ENCODE data around the gene PPP3R2. TPM values are rescaled to one million over a fixed set of nuclear protein-coding genes. Genes with fewer than 3 reads are reported as not detected.
A peak's percentile ranks its signal among the peaks of the same experiment; 100 is the strongest.

Gene PPP3R2
- total and polyA plus RNA-seq, 8 donors, result 0.02 TPM; not detected in 7

DNA sequence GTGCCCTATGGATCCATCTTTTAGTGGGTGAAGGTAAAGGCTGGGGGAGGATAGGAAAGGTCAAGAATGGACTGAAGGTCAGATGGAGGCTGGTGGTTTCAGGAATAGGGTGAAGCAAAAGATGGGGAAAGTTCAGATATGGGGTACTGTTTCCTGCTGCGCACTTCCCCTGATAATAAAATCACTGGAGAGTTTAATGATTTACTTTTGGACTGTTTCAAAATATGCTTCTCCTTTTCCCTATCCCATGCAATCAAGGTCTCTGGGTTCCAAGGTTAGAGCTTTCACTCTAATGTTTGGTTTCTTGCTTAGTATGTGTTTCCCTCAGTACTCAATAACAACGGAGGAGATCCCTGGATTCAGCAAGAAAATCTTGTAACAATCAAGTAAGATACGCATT lies 10.8 kb upstream of the PPP3R2 start:
- no peak overlapping the region for H3K4me3 ChIP-seq
- no peak for DNase-seq
- TF ChIP-seq, protein P1, sequence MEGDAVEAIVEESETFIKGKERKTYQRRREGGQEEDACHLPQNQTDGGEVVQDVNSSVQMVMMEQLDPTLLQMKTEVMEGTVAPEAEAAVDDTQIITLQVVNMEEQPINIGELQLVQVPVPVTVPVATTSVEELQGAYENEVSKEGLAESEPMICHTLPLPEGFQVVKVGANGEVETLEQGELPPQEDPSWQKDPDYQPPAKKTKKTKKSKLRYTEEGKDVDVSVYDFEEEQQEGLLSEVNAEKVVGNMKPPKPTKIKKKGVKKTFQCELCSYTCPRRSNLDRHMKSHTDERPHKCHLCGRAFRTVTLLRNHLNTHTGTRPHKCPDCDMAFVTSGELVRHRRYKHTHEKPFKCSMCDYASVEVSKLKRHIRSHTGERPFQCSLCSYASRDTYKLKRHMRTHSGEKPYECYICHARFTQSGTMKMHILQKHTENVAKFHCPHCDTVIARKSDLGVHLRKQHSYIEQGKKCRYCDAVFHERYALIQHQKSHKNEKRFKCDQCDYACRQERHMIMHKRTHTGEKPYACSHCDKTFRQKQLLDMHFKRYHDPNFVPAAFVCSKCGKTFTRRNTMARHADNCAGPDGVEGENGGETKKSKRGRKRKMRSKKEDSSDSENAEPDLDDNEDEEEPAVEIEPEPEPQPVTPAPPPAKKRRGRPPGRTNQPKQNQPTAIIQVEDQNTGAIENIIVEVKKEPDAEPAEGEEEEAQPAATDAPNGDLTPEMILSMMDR (IDR thresholded peaks at IDR 0.05), result no peak
- intact Hi-C loops (cut with DNase I), result no loop called here
- H3K9me3 ChIP-seq, result no peaks in the 10 kb centered on the region
- no peaks in the 10 kb centered on the region for H3K36me3 ChIP-seq
- H3K27ac ChIP-seq, result no peak overlapping the region
- no peak for FAIRE-seq
- ATAC-seq, result no peak
- H3K27me3 ChIP-seq, result no peaks in the 10 kb centered on the region
- 41 to 45% methylated on average over 3 of the region's 3 CpGs for WGBS, 2 donors
- no peaks in the 10 kb centered on the region for H3K4me1 ChIP-seq

DNA sequence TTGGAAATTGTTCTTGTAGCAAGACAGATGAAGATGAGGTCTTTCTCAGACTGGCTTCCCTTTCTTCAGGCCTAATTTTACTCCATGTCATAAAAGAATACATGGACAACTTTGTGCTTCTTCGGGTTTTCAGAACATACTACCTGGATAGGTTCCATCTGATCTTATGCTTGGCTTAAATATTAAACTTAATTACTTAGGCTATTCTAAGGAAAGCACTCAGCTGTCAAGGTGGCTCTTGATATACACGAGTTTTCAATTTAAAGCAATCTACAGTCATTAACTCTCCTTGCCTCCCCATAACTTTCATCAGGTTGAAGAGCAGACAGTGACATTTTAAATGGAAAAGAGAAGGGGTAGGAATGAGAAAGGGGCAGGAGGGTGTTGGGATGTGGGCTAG lies 9.5 kb upstream of the PPP3R2 start:
- no peaks in the 10 kb centered on the region for H3K4me1 ChIP-seq
- no peak for FAIRE-seq
- no peak overlapping the region for H3K27ac ChIP-seq
- TF ChIP-seq, protein P1 (IDR thresholded peaks at IDR 0.05), result no peak
- no peaks in the 10 kb centered on the region for H3K27me3 ChIP-seq
- no peak for DNase-seq
- H3K36me3 ChIP-seq, result no peaks in the 10 kb centered on the region
- ATAC-seq, result no peak
- WGBS, 2 donors, result 22 to 26% methylated on average over 2 of the region's 2 CpGs
- intact Hi-C loops (cut with DNase I), result no loop called here
- H3K9me3 ChIP-seq, result no peaks in the 10 kb centered on the region
- no peak overlapping the region for H3K4me3 ChIP-seq

DNA sequence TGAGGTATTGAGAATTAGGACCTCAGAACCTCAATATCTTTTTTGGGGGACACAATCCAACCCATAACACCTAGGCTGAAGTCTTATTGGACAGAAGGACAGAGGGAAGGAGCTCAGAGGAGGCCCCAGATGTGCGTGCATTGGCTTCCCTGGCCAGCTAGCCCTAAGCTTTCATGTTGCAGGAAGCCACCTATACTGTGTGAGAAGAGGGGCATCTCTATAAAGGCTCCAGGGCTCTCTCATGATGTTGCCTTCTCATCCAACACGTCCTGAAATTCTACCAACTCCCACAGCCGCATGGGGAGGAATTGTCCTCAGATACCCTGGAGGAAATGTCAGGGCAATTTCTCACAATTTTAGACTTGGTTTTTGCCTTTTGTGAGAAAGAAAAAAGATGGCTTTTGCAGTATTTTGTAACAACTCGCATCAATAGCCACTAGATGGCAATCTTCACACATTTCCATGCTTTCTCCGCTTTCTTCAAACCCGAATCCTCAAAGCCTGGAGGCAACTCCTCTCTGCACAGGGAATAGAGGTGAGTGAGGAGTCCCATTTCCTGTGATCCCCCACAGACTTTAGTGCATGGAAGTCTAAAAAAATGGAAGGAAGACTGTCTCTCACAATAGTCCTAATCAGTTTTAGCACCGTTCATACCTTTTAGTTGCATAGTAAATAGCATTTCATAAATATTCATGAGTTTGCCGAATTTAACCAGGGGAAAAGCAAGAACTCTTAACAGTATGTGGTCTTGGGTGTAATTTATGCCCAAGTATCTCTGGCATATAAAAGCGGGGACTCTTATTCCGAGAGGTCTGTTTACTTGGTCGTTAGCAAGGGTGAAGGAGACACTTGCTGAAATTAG lies 7.4 kb upstream of the PPP3R2 start:
- FAIRE-seq, result peak; percentile 32

DNA sequence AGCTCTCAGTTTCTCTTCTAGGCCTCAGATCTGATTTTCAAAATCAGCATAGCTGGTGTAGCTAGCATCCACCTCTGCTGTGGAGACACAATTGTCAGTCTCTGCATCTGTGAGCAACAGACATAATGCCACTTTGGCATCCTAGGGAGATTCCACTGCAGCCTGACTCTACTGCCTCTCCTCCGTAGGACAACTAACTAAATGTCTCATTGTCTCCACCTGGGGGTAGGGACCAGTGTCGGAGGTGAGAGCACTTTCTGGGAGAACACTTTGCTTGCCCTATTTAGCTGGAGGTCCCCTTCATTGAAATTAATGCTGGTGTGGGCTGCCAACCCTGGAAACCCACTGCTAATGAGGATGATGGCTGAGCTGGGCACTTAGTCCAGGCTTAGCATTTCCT lies 1.4 kb downstream of the PPP3R2 start:
- TF ChIP-seq, protein P1 (IDR thresholded peaks at IDR 0.05), result no peak
- intact Hi-C loops (cut with DNase I), result no loop called here
- H3K27me3 ChIP-seq, result no peaks in the 10 kb centered on the region
- 54 to 64% methylated on average over 2 of the region's 2 CpGs for WGBS, 2 donors
- no peak overlapping the region for H3K27ac ChIP-seq
- no peaks in the 10 kb centered on the region for H3K4me1 ChIP-seq
- FAIRE-seq (no peak), DNase-seq (no peak), ATAC-seq (no peak)
- no peaks in the 10 kb centered on the region for H3K36me3 ChIP-seq
- H3K9me3 ChIP-seq, result no peaks in the 10 kb centered on the region
- H3K4me3 ChIP-seq, result no peak overlapping the region

More for the DNA sequence above, 7.4 kb upstream of the PPP3R2 start:
- DNase-seq (peak in 2 of 6 donors; percentile 8 to 21), ATAC-seq (peak in 3 of 4 donors; percentile 84 to 88 (median 86))
- WGBS, 2 donors, result 16 to 19% methylated on average over 11 of the region's 11 CpGs
- Histone ChIP-seq H3K9me3 (no peaks in the 10 kb centered on the region), H3K4me1 (no peaks in the 10 kb centered on the region), H3K27me3 (no peaks in the 10 kb centered on the region), H3K4me3 (no peak overlapping the region), H3K36me3 (no peaks in the 10 kb centered on the region), H3K27ac (no peak overlapping the region)
- TF ChIP-seq, protein P1 (IDR thresholded peaks at IDR 0.05), result peak; percentile 27 to 60 (median 58)
- intact Hi-C loops (cut with DNase I), result no loop called here

DNA sequence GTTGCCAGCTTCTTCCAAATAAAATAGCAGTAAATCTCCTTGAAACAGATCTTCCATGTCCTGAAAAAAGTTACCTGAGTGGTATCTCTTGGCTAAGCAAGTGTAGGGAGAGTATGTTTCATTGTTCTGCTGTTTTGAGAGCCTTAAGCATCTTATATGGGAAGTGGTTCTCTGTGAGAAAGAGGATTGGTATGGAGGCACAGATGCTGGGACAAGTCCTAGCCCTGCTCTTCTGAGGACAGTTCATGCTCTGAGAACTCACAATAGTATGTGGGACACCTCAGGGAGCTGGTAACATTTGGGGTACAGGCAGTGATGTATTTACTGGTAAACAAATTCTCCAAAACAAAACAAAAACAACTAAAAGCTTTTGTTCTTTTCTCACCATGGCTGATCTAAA lies 2.0 kb downstream of the PPP3R2 start:
- TF ChIP-seq, protein P1 (IDR thresholded peaks at IDR 0.05), result no peak
- H3K4me1 ChIP-seq, result no peaks in the 10 kb centered on the region
- no peaks in the 10 kb centered on the region for H3K27me3 ChIP-seq
- H3K36me3 ChIP-seq, result no peaks in the 10 kb centered on the region
- H3K4me3 ChIP-seq, result no peak overlapping the region
- H3K9me3 ChIP-seq, result no peaks in the 10 kb centered on the region
- intact Hi-C loops (cut with DNase I), result no loop called here
- DNase-seq (no peak), ATAC-seq (no peak), FAIRE-seq (no peak)
- H3K27ac ChIP-seq, result no peak overlapping the region
